K562 (cell line): ENCODE data around the gene PTPN18. TPM values are rescaled to one million over a fixed set of nuclear protein-coding genes. Genes with fewer than 3 reads are reported as not detected.

Experiments used
- ATF1 ChIP-seq, 2 experiments: fragments of 450-650 bp in 1 of 2; IDR thresholded peaks; 2 replicates each; pipeline ENCODE4 v1.6.1; 2016; ENCODE audit warnings: missing compliant biosample characterization in 1 of 2, missing genetic modification characterization in 1 of 2
- CREB3L1 ChIP-seq: fragments of 450-650 bp; IDR thresholded peaks from 2 replicates; pipeline ENCODE4 v1.6.1; 2014; ENCODE audit warnings: low read depth, mild to moderate bottlenecking, moderate library complexity, borderline replicate concordance
- DLX4 ChIP-seq: fragments of 250-450 bp; sonication (Bioruptor Pico); IDR thresholded peaks from 2 replicates; pipeline ENCODE4 v1.6.1; 2021; ENCODE audit warnings: mild to moderate bottlenecking
- DPF2 ChIP-seq: fragments of 450-650 bp; IDR thresholded peaks from 2 replicates; pipeline ENCODE4 v1.6.1; 2016
- FOXM1 ChIP-seq, 2 experiments: fragments of 450-650 bp in 1 of 2; sonication (generic) in 1 of 2; formaldehyde crosslinking in 1 of 2; IDR thresholded peaks; 2 replicates each; pipeline versions ENCODE4 v1.6.1 to v1.9.0; 2017 to 2022; ENCODE audit warnings: low read depth in 2 of 2, mild to moderate bottlenecking in 2 of 2, missing genetic modification reagents in 1 of 2, moderate library complexity in 1 of 2
- FOXO4 ChIP-seq: fragments of 450-650 bp; formaldehyde crosslinking; IDR thresholded peaks from 2 replicates; pipeline ENCODE4 v1.4.0; 2020; ENCODE audit warnings: mild to moderate bottlenecking, moderate library complexity
- KLF6 ChIP-seq: fragments of 250-450 bp; sonication (Bioruptor Pico); IDR thresholded peaks from 2 replicates; pipeline ENCODE4 v1.4.0; 2020; ENCODE audit warnings: mild to moderate bottlenecking, moderate library complexity, borderline replicate concordance
- LCOR ChIP-seq: sonication (generic); formaldehyde crosslinking; IDR thresholded peaks from 2 replicates; pipeline ENCODE4 v1.8.0; 2022; ENCODE audit warnings: mild to moderate bottlenecking, missing genetic modification reagents
- MEF2D ChIP-seq: conservative IDR thresholded peaks from 2 replicates; pipeline ENCODE4 v1.6.1; 2016; ENCODE audit warnings: low read depth, missing genetic modification characterization, missing compliant biosample characterization
- NR0B1 ChIP-seq: fragments of 450-650 bp; IDR thresholded peaks from one replicate; pipeline ENCODE4 v1.6.1; 2018; ENCODE audit warnings: mild to moderate bottlenecking, moderate library complexity; ENCODE audit not compliant: partially characterized antibody
- POLR2B ChIP-seq: fragments of 450-650 bp; IDR thresholded peaks from 2 replicates; pipeline ENCODE4 v1.6.1; 2018; ENCODE audit warnings: low read depth; ENCODE audit not compliant: partially characterized antibody
- PRMT5 ChIP-seq: sonication (generic); formaldehyde crosslinking; IDR thresholded peaks from 2 replicates; pipeline ENCODE4 v1.5.0; 2020; ENCODE audit warnings: missing genetic modification reagents
- SMARCA5 ChIP-seq: fragments of 450-650 bp; IDR thresholded peaks from 2 replicates; pipeline ENCODE4 v1.6.1; 2016
- VEZF1 ChIP-seq: fragments of 200-800 bp; sonication (Bioruptor generic); IDR thresholded peaks from 2 replicates; pipeline ENCODE4 v1.6.1; 2017; ENCODE audit warnings: missing genetic modification characterization, missing compliant biosample characterization
- ZFP36 ChIP-seq: fragments of 150-350 bp; IDR thresholded peaks from 2 replicates; pipeline ENCODE4 v1.6.1; 2018; ENCODE audit warnings: low read length, low read depth; ENCODE audit not compliant: partially characterized antibody
- ZNF121 ChIP-seq: sonication (generic); formaldehyde crosslinking; conservative IDR thresholded peaks from 2 replicates; pipeline ENCODE4 v1.8.0; 2022; ENCODE audit warnings: missing genetic modification reagents
- ZNF165 ChIP-seq: fragments of 250-450 bp; sonication (Bioruptor Pico); IDR thresholded peaks from 2 replicates; pipeline ENCODE4 v1.4.0; 2020; ENCODE audit warnings: borderline replicate concordance
- ZNF639 ChIP-seq, 2 experiments: fragments of 200-800 bp in 1 of 2; sonication (Bioruptor generic) in 1 of 2; sonication (generic) in 1 of 2; formaldehyde crosslinking in 1 of 2; IDR thresholded peaks in 1 of 2; conservative IDR thresholded peaks in 1 of 2; 2 replicates each; pipeline versions ENCODE4 v1.5.0 to v1.6.1; 2016 to 2020; ENCODE audit warnings: missing compliant biosample characterization in 1 of 2, missing genetic modification characterization in 1 of 2, missing genetic modification reagents in 1 of 2
- polyA plus RNA-seq, 8 experiments: library from polyadenylated mRNA; depleted of rRNA in 4 of 8; stranded (reverse) in 5 of 8; unstranded in 3 of 8; fragments of >200 nt; fragmentation: Nextera tagmentation in 2 of 8; fragmentation: Illumina TruSeq in 1 of 8; extraction: Ambion mirVana in 2 of 8; extraction: Trizol in 1 of 8; gene quantifications; 2 replicates each; pipeline versions ENCODE4 v1.2.1 to v1.2.3, GENCODE V29; 2011 to 2014; ENCODE audit warnings: inconsistent platforms in 1 of 8, missing spikeins in 1 of 8
- total RNA-seq, 7 experiments: library from RNA; depleted of rRNA in 6 of 7; stranded (reverse); fragments of >200 nt in 6 of 7; fragmentation: Illumina TruSeq in 2 of 7; extraction: Trizol in 2 of 7; gene quantifications; 2 replicates each; pipeline versions ENCODE4 v1.2.1 to v1.2.3, GENCODE V29; 2011 to 2021; ENCODE audit warnings: low replicate concordance in 1 of 7

Gene PTPN18
- total and polyA plus RNA-seq, 9 of the 15 experiments (the other 6 are each of a cell fraction or from before 2014, with no cell fraction given) = 11.6 to 90.7 (median 49.6) TPM

GRCh38 chr2:130380096-130380934 is 24.5 kb downstream of the PTPN18 start (continued):
- TF ChIP-seq CREB3L1 (peak; percentile 64; the same call in 1 of the 2 replicates), ZNF121 (CRISPR knock-in tag) (no peak), ATF1 (CRISPR knock-in tag; IDR thresholded peaks at IDR 0.05) (no peak), ATF1 (tag; IDR thresholded peaks at IDR 0.05) (peak; percentile 23; the same call in 1 of the 2 replicates), LCOR (CRISPR knock-in tag) (no peak), POLR2B (no peak), PRMT5 (CRISPR knock-in tag) (no peak), ZNF165 (CRISPR knock-in tag) (no peak), DPF2 (peak; percentile 92), VEZF1 (no peak), MEF2D (tag) (no peak), FOXO4 (no peak; the same call in 1 of the 2 replicates), ZFP36 (no peak), ZNF639 (CRISPR knock-in tag; conservative IDR thresholded peaks at IDR 0.05 in 1 of 2, IDR thresholded peaks at IDR 0.05 in 1 of 2) (0 out of 4 replicates have a peak, but pooled peaks of 1 of the 2 experiments have one; percentile 40), FOXM1 (IDR thresholded peaks at IDR 0.05; ENCODE audit: low read depth) (no peak; the same call in 1 of the 2 replicates), FOXM1 (CRISPR knock-in tag; IDR thresholded peaks at IDR 0.05; ENCODE audit: low read depth) (no peak), DLX4 (CRISPR knock-in tag) (no peak), SMARCA5 (no peak), KLF6 (CRISPR knock-in tag) (peak; percentile 72; the same call in 1 of the 2 replicates), NR0B1 (no peak)
